A549 (cell line): ENCODE data around the gene MADCAM1. TPM values are rescaled to one million over a fixed set of nuclear protein-coding genes. Genes with fewer than 3 reads are reported as not detected.

Experiments used
- ATAC-seq, 2 experiments: fragments of 200-7000 bp in 1 of 2; fragments of >200 bp in 1 of 2; cut with Nextera tagmentation in 1 of 2; cut with Tn5 transposase in 1 of 2; 3 replicates each; pipeline versions ENCODE4 v1.8.0 to v1.9.1; 2018 to 2020; ENCODE audit warnings: mild to moderate bottlenecking in 1 of 2, moderate library complexity in 1 of 2
- CTCF ChIA-PET: fragments of 300-600 bp; sonication (Branson Sonifier 250); formaldehyde crosslinking; extraction: SDS; loops from one replicate; lab custom pipeline; 2021; ENCODE audit warnings: antibody characterized with exemption, inconsistent platforms; lab: Yijun Ruan, JAX
- POLR2A ChIA-PET: fragments of 350-600 bp; formaldehyde crosslinking; extraction: SDS; loops from one replicate; lab custom pipeline; 2021; ENCODE audit warnings: antibody characterized with exemption, inconsistent platforms; lab: Yijun Ruan, JAX
- DNase-seq, 2 experiments: peaks; one replicate each; pipeline versions ENCODE4 v3.0.0 to v3.0.0-alpha.2; 2011 to 2016; ENCODE audit warnings: low read depth in 1 of 2, low spot score in 1 of 2
- FAIRE-seq: peaks from 2 replicates; lab custom pipeline; 2011; peaks lifted over from hg19 to GRCh38; lab: Jason Lieb, UNC
- H3K27ac ChIP-seq, 2 experiments: fragments of >200 bp; sonication (Bioruptor Twin); formaldehyde crosslinking; 3 replicates each; pipeline ENCODE4 v1.5.1; 2016 to 2017
- H3K4me1 ChIP-seq: fragments of >200 bp; sonication (Bioruptor Twin); formaldehyde crosslinking; 3 replicates; pipeline ENCODE4 v1.6.1; 2016
- H3K4me2 ChIP-seq: fragments of >200 bp; sonication (Bioruptor Twin); formaldehyde crosslinking; 3 replicates; pipeline ENCODE4 v1.6.1; 2016
- H3K4me3 ChIP-seq: fragments of >200 bp; sonication (Bioruptor Twin); formaldehyde crosslinking; 3 replicates; pipeline ENCODE4 v1.5.1; 2016
- H3K9me3 ChIP-seq: fragments of >200 bp; sonication (Bioruptor Twin); formaldehyde crosslinking; 3 replicates; pipeline ENCODE4 v1.6.1; 2016
- BHLHE40 ChIP-seq: IDR thresholded peaks from 2 replicates; pipeline ENCODE4 v1.6.1; 2012; ENCODE audit warnings: low read depth, low read length, inconsistent platforms
- CBX8 ChIP-seq: fragments of 200-600 bp; sonication (generic); IDR thresholded peaks from 2 replicates; pipeline ENCODE4 v1.6.1; 2016
- CEBPB ChIP-seq, 2 experiments: fragments of >200 bp in 1 of 2; sonication (Bioruptor Twin) in 1 of 2; formaldehyde crosslinking in 1 of 2; IDR thresholded peaks; 2 replicates each; pipeline ENCODE4 v1.6.1; 2012 to 2016
- E2F6 ChIP-seq: IDR thresholded peaks from 2 replicates; pipeline ENCODE4 v1.6.1; 2012; ENCODE audit warnings: low read depth, borderline replicate concordance
- EHF ChIP-seq: fragments of 250-450 bp; sonication (Bioruptor Pico); IDR thresholded peaks from 2 replicates; pipeline ENCODE4 v1.5.0; 2020; ENCODE audit warnings: mild to moderate bottlenecking
- ELK1 ChIP-seq: fragments of 150-350 bp; IDR thresholded peaks from 2 replicates; pipeline ENCODE4 v1.6.1; 2014; ENCODE audit warnings: low read depth, mild to moderate bottlenecking, low read length
- EP300 ChIP-seq, 2 experiments: fragments of >200 bp; sonication (Bioruptor Twin); formaldehyde crosslinking; IDR thresholded peaks; 2 replicates in 1 of 2; 3 replicates in 1 of 2; pipeline ENCODE4 v1.6.1; 2016 to 2017
- FOSB ChIP-seq: fragments of 250-450 bp; sonication (Bioruptor Pico); IDR thresholded peaks from 2 replicates; pipeline ENCODE4 v1.5.0; 2020; ENCODE audit warnings: mild to moderate bottlenecking, moderate library complexity
- FOSL2 ChIP-seq, 2 experiments: fragments of 450-650 bp in 1 of 2; fragments of >200 bp in 1 of 2; sonication (Bioruptor Twin) in 1 of 2; formaldehyde crosslinking; IDR thresholded peaks; 2 replicates each; pipeline versions ENCODE4 v1.5.0 to v1.6.1; 2016 to 2020; ENCODE audit warnings: mild to moderate bottlenecking in 1 of 2, moderate library complexity in 1 of 2
- FOXS1 ChIP-seq: fragments of 250-450 bp; sonication (Bioruptor Pico); IDR thresholded peaks from 2 replicates; pipeline ENCODE4 v1.5.0; 2020; ENCODE audit warnings: mild to moderate bottlenecking, moderate library complexity
- GATA3 ChIP-seq: IDR thresholded peaks from 2 replicates; pipeline ENCODE4 v1.6.1; 2012; ENCODE audit warnings: borderline replicate concordance
- HDAC2 ChIP-seq: fragments of 200-600 bp; sonication (generic); IDR thresholded peaks from 2 replicates; pipeline ENCODE4 v1.6.1; 2016
- HEYL ChIP-seq: fragments of 250-450 bp; sonication (Bioruptor Pico); IDR thresholded peaks from 2 replicates; pipeline ENCODE4 v1.8.0; 2021; ENCODE audit warnings: mild to moderate bottlenecking, moderate library complexity
- HOXB13 ChIP-seq: fragments of 250-450 bp; sonication (Bioruptor Pico); IDR thresholded peaks from 2 replicates; pipeline ENCODE4 v1.5.0; 2020; ENCODE audit warnings: low read depth, mild to moderate bottlenecking, moderate library complexity
- JUN ChIP-seq, 2 experiments: fragments of >200 bp; sonication (Bioruptor Twin); formaldehyde crosslinking; IDR thresholded peaks; 2 replicates in 1 of 2; 3 replicates in 1 of 2; pipeline ENCODE4 v1.6.1; 2016 to 2017
- JUNB ChIP-seq: fragments of >200 bp; sonication (Bioruptor Twin); formaldehyde crosslinking; IDR thresholded peaks from 2 replicates; pipeline ENCODE4 v1.6.1; 2016
- KDM1A ChIP-seq: fragments of 200-600 bp; sonication (generic); IDR thresholded peaks from 2 replicates; pipeline ENCODE4 v1.6.1; 2016; ENCODE audit warnings: low read depth, mild to moderate bottlenecking
- MAFK ChIP-seq: fragments of 450-650 bp; IDR thresholded peaks from 2 replicates; pipeline ENCODE4 v1.6.1; 2014; ENCODE audit not compliant: partially characterized antibody
- NFE2L2 ChIP-seq: fragments of 150-350 bp; conservative IDR thresholded peaks from 2 replicates; pipeline ENCODE4 v1.6.1; 2014; ENCODE audit warnings: low read length
- NR3C1 ChIP-seq: fragments of >200 bp; sonication (Bioruptor Twin); formaldehyde crosslinking; IDR thresholded peaks from 3 replicates; pipeline ENCODE4 v1.6.1; 2017
- PBX3 ChIP-seq: IDR thresholded peaks from 2 replicates; pipeline ENCODE4 v1.6.1; 2012
- POLR2AphosphoS2 ChIP-seq: conservative IDR thresholded peaks from 2 replicates; pipeline ENCODE4 v1.6.1; 2012; ENCODE audit warnings: low read length, improper control_type of control experiment, inconsistent platforms
- REST ChIP-seq: fragments of 200-600 bp; sonication (generic); IDR thresholded peaks from 2 replicates; pipeline ENCODE4 v1.6.1; 2016; ENCODE audit warnings: antibody characterized with exemption, mild to moderate bottlenecking, moderate library complexity
- RNF2 ChIP-seq: fragments of 200-600 bp; sonication (generic); IDR thresholded peaks from 2 replicates; pipeline ENCODE4 v1.6.1; 2016; ENCODE audit warnings: low read depth, mild to moderate bottlenecking, antibody characterized with exemption, moderate library complexity, borderline replicate concordance
- SREBF2 ChIP-seq: fragments of 450-650 bp; IDR thresholded peaks from 2 replicates; pipeline ENCODE4 v1.6.1; 2014; ENCODE audit warnings: mild to moderate bottlenecking, moderate library complexity
- TFCP2L1 ChIP-seq: fragments of 250-450 bp; sonication (Bioruptor Pico); IDR thresholded peaks from 2 replicates; pipeline ENCODE4 v1.5.0; 2021; ENCODE audit warnings: mild to moderate bottlenecking
- TP53 ChIP-seq: fragments of 250-450 bp; sonication (Bioruptor Pico); IDR thresholded peaks from 2 replicates; pipeline ENCODE4 v1.5.0; 2021; ENCODE audit warnings: mild to moderate bottlenecking, moderate library complexity
- ZC3H11A ChIP-seq: fragments of 450-650 bp; IDR thresholded peaks from 2 replicates; pipeline ENCODE4 v1.6.1; 2014; ENCODE audit warnings: antibody characterized with exemption, mild to moderate bottlenecking
- ZFP36 ChIP-seq: fragments of 450-650 bp; IDR thresholded peaks from 2 replicates; pipeline ENCODE4 v1.6.1; 2014; ENCODE audit warnings: borderline replicate concordance; ENCODE audit not compliant: partially characterized antibody
- WGBS: methylation state at CpG from one replicate; pipeline ENCODE4 v1.1.6; 2017; ENCODE audit errors: missing lambda C conversion rate; 5-methylcytosine and 5-hydroxymethylcytosine counted together
- polyA plus RNA-seq, 4 experiments: library from polyadenylated mRNA; depleted of rRNA in 3 of 4; stranded (reverse); fragments of >200 nt; fragmentation: RNase III in 1 of 4; extraction: RNeasy Plus Mini Kit Qiagen cat#74134 plus additional on column Dnase treatment in 1 of 4; gene quantifications; 2 replicates in 3 of 4; 3 replicates in 1 of 4; pipeline ENCODE4 v1.2.3, GENCODE V29; 2011 to 2017

The MADCAM1 gene
- polyA plus RNA-seq, 2 of the 4 experiments (the other 2 are of a cell fraction): 0.06 to 0.25 TPM

- TF ChIP-seq POLR2AphosphoS2: no peak
- TF ChIP-seq ELK1: no peak
Observed at GRCh38 chr19:510606-511100, 14.4 kb downstream of the MADCAM1 start (continued).

- Histone ChIP-seq H3K4me2 (no peak overlapping the region), H3K27ac (no peak overlapping the region), H3K4me1 (peaks cover 4% of the 10 kb centered on the region; the same call in 1 of the 3 replicates), H3K4me3 (no peak overlapping the region), H3K9me3 (no peaks in the 10 kb centered on the region)
- TF ChIP-seq ZFP36 (no peak), FOSB (CRISPR knock-in tag) (no peak), BHLHE40 (no peak), NR3C1 (no peak), RNF2 (no peak), FOXS1 (CRISPR knock-in tag) (no peak), JUNB (no peak), NFE2L2 (no peak), CBX8 (no peak), MAFK (no peak), KDM1A (no peak), EHF (CRISPR knock-in tag) (no peak), FOSL2 (IDR thresholded peaks at IDR 0.05) (no peak), FOSL2 (CRISPR knock-in tag; IDR thresholded peaks at IDR 0.05) (no peak), PBX3 (no peak), HDAC2 (no peak), CEBPB (IDR thresholded peaks at IDR 0.05) (no peak), HEYL (CRISPR knock-in tag) (no peak), E2F6 (no peak), JUN (IDR thresholded peaks at IDR 0.05) (no peak)
- 91% methylated on average over 19 of the region's 30 CpGs for WGBS
- ChIA-PET POLR2A (interaction anchor here (1.4 kb wide), 1 partner anchor 20 kb away, joined by 4 read pairs; the partner anchor contains the start of gene CDC34), CTCF (interaction anchor here (0.9 to 3.5 kb wide), 15 partner anchors 10 to 225 kb away, joined by 3 to 42 read pairs (median 4); partner anchors contain the start of gene CDC34)
- FAIRE-seq: no peak
- no peak for ATAC-seq
- no peak for DNase-seq
Observed at GRCh38 chr19:511101-511851, 15.0 kb downstream of the MADCAM1 start.

- FAIRE-seq (no peak), DNase-seq (no peak), ATAC-seq (no peak)
- WGBS: 84% methylated on average over 36 of the region's 62 CpGs
- Histone ChIP-seq H3K27ac (no peak overlapping the region), H3K4me1 (peaks cover 8% of the 10 kb centered on the region; the same call in 1 of the 3 replicates), H3K4me3 (no peak overlapping the region), H3K4me2 (no peak overlapping the region), H3K9me3 (no peaks in the 10 kb centered on the region)
- ChIA-PET CTCF (no interaction called here), POLR2A (no interaction called here)
- TF ChIP-seq SREBF2 (no peak), FOXS1 (CRISPR knock-in tag) (no peak), POLR2AphosphoS2 (no peak), EP300 (IDR thresholded peaks at IDR 0.05) (no peak), GATA3 (no peak), ZC3H11A (no peak), TFCP2L1 (CRISPR knock-in tag) (no peak), REST (no peak), NFE2L2 (no peak), TP53 (CRISPR knock-in tag) (no peak), HOXB13 (no peak)
Observed at GRCh38 chr19:512547-513365, 16.5 kb downstream of the MADCAM1 start.
